ENCODE results near the gene KCNK15.

Gene KCNK15

GRCh38 chr20:44703183-44703925, 42.3 kb upstream of the KCNK15 start:
- Histone ChIP-seq H3K27me3 (ENCODE audit: insufficient read depth, low read length) (no peaks in the 10 kb centered on the region), H4K12ac (ENCODE audit: low read depth, low read length) (no peak overlapping the region), H3K9me3 (ENCODE audit: insufficient read depth, low read depth, low read length) (peaks cover 1% of the 10 kb centered on the region), H3K79me2 (ENCODE audit: control insufficient read depth, insufficient read depth, low read length, poor library complexity) (no peaks in the 10 kb centered on the region), H3K4me1 (ENCODE audit: control insufficient read depth in 1 of 2, insufficient read depth in 2 of 2, low read length in 2 of 2) (no peaks in the 10 kb centered on the region), H3K4me3 (ENCODE audit: low read depth, low read length) (no peak overlapping the region), H4K8ac (ENCODE audit: low read depth, low read length) (no peak overlapping the region), H3K79me1 (ENCODE audit: low read length) (no peaks in the 10 kb centered on the region), H3K14ac (ENCODE audit: low read length) (no peak overlapping the region), H3K4me2 (ENCODE audit: low read length) (no peak overlapping the region), H2AK5ac (ENCODE audit: low read length) (no peak overlapping the region), H2BK120ac (ENCODE audit: insufficient read depth, low read length, poor library complexity) (no peak overlapping the region), H3K18ac (ENCODE audit: low read length) (no peak overlapping the region), H3K23ac (ENCODE audit: low read length) (no peak overlapping the region), H2BK5ac (ENCODE audit: low read depth, low read length, poor library complexity) (no peak overlapping the region), H3K9ac (ENCODE audit: low read length) (no peak overlapping the region), H3K4ac (ENCODE audit: low read depth, low read length) (no peak overlapping the region), H2AFZ (ENCODE audit: insufficient read depth, low read length, poor library complexity) (no peak overlapping the region), H4K91ac (ENCODE audit: low read depth, low read length) (no peak overlapping the region), H2BK12ac (ENCODE audit: low read length) (no peak overlapping the region), H3K27ac (ENCODE audit: low read depth, low read length) (no peak overlapping the region), H3K36me3 (ENCODE audit: control insufficient read depth in 1 of 2, insufficient read depth in 2 of 2, low read length in 2 of 2) (no peaks in the 10 kb centered on the region)
- WGBS (ENCODE audit: extremely low coverage, insufficient coverage, insufficient read length), result no CpG with 5 or more reads among the region's 12 CpGs
- DNase-seq, result no peak

- Histone ChIP-seq H3K9ac (ENCODE audit: low read length) (no peak overlapping the region), H3K9me3 (ENCODE audit: insufficient read depth, low read depth, low read length) (peaks cover 1% of the 10 kb centered on the region), H3K4me3 (ENCODE audit: low read depth, low read length) (no peak overlapping the region), H3K79me2 (ENCODE audit: control insufficient read depth, insufficient read depth, low read length, poor library complexity) (no peaks in the 10 kb centered on the region), H2BK120ac (ENCODE audit: insufficient read depth, low read length, poor library complexity) (no peak overlapping the region), H3K14ac (ENCODE audit: low read length) (no peak overlapping the region), H3K4me2 (ENCODE audit: low read length) (no peak overlapping the region), H3K23ac (ENCODE audit: low read length) (no peak overlapping the region), H3K36me3 (ENCODE audit: control insufficient read depth in 1 of 2, insufficient read depth in 2 of 2, low read length in 2 of 2) (no peaks in the 10 kb centered on the region), H2AK5ac (ENCODE audit: low read length) (no peak overlapping the region), H3K18ac (ENCODE audit: low read length) (no peak overlapping the region), H2BK5ac (ENCODE audit: low read depth, low read length, poor library complexity) (no peak overlapping the region), H4K8ac (ENCODE audit: low read depth, low read length) (no peak overlapping the region), H2AFZ (ENCODE audit: insufficient read depth, low read length, poor library complexity) (no peak overlapping the region), H3K27me3 (ENCODE audit: insufficient read depth, low read length) (no peaks in the 10 kb centered on the region), H2BK12ac (ENCODE audit: low read length) (no peak overlapping the region), H3K4me1 (ENCODE audit: control insufficient read depth in 1 of 2, insufficient read depth in 2 of 2, low read length in 2 of 2) (no peaks in the 10 kb centered on the region), H4K12ac (ENCODE audit: low read depth, low read length) (no peak overlapping the region), H3K4ac (ENCODE audit: low read depth, low read length) (no peak overlapping the region), H3K27ac (ENCODE audit: low read depth, low read length) (no peak overlapping the region), H4K91ac (ENCODE audit: low read depth, low read length) (no peak overlapping the region), H3K79me1 (ENCODE audit: low read length) (no peaks in the 10 kb centered on the region)
- no CpG with 5 or more reads among the region's 9 CpGs for WGBS (ENCODE audit: extremely low coverage, insufficient coverage, insufficient read length)
- no peak for DNase-seq
These were observed 41.6 kb upstream of the KCNK15 start for GRCh38 chr20:44703956-44704488.

GRCh38 chr20:44704551-44704971, 41.1 kb upstream of the KCNK15 start:
- no peak overlapping the region for H3K4me2 ChIP-seq (ENCODE audit: low read length)
- no peak overlapping the region for H3K4ac ChIP-seq (ENCODE audit: low read depth, low read length)
- no peak overlapping the region for H2BK120ac ChIP-seq (ENCODE audit: insufficient read depth, low read length, poor library complexity)
- H3K9me3 ChIP-seq (ENCODE audit: insufficient read depth, low read depth, low read length), result peaks cover 1% of the 10 kb centered on the region
- H3K27me3 ChIP-seq (ENCODE audit: insufficient read depth, low read length), result no peaks in the 10 kb centered on the region
- no peak overlapping the region for H4K12ac ChIP-seq (ENCODE audit: low read depth, low read length)
- no peak overlapping the region for H3K18ac ChIP-seq (ENCODE audit: low read length)
- no peak overlapping the region for H3K27ac ChIP-seq (ENCODE audit: low read depth, low read length)
- no peak for DNase-seq
- H4K91ac ChIP-seq (ENCODE audit: low read depth, low read length), result no peak overlapping the region
- H2BK12ac ChIP-seq (ENCODE audit: low read length), result no peak overlapping the region
- no peaks in the 10 kb centered on the region for H3K79me2 ChIP-seq (ENCODE audit: control insufficient read depth, insufficient read depth, low read length, poor library complexity)
- no peaks in the 10 kb centered on the region for H3K36me3 ChIP-seq (ENCODE audit: control insufficient read depth in 1 of 2, insufficient read depth in 2 of 2, low read length in 2 of 2)
- H2AK5ac ChIP-seq (ENCODE audit: low read length), result no peak overlapping the region
- H3K79me1 ChIP-seq (ENCODE audit: low read length), result no peaks in the 10 kb centered on the region
- H3K14ac ChIP-seq (ENCODE audit: low read length), result no peak overlapping the region
- no peak overlapping the region for H3K9ac ChIP-seq (ENCODE audit: low read length)
- H4K8ac ChIP-seq (ENCODE audit: low read depth, low read length), result no peak overlapping the region
- H3K23ac ChIP-seq (ENCODE audit: low read length), result no peak overlapping the region
- H2BK5ac ChIP-seq (ENCODE audit: low read depth, low read length, poor library complexity), result no peak overlapping the region
- no peaks in the 10 kb centered on the region for H3K4me1 ChIP-seq (ENCODE audit: control insufficient read depth in 1 of 2, insufficient read depth in 2 of 2, low read length in 2 of 2)
- H2AFZ ChIP-seq (ENCODE audit: insufficient read depth, low read length, poor library complexity), result no peak overlapping the region
- H3K4me3 ChIP-seq (ENCODE audit: low read depth, low read length), result no peak overlapping the region
- no CpG with 5 or more reads among the region's 4 CpGs for WGBS (ENCODE audit: extremely low coverage, insufficient coverage, insufficient read length)

- no peak overlapping the region for H3K9ac ChIP-seq (ENCODE audit: low read length)
- no peak overlapping the region for H3K4me3 ChIP-seq (ENCODE audit: low read depth, low read length)
- H3K14ac ChIP-seq (ENCODE audit: low read length), result no peak overlapping the region
- no peak overlapping the region for H2BK120ac ChIP-seq (ENCODE audit: insufficient read depth, low read length, poor library complexity)
- H3K27me3 ChIP-seq (ENCODE audit: insufficient read depth, low read length), result no peaks in the 10 kb centered on the region
- no peak overlapping the region for H2BK12ac ChIP-seq (ENCODE audit: low read length)
- no peak overlapping the region for H3K4me2 ChIP-seq (ENCODE audit: low read length)
- no peak overlapping the region for H3K4ac ChIP-seq (ENCODE audit: low read depth, low read length)
- no peak overlapping the region for H2AK5ac ChIP-seq (ENCODE audit: low read length)
- H2AFZ ChIP-seq (ENCODE audit: insufficient read depth, low read length, poor library complexity), result no peak overlapping the region
- DNase-seq, result no peak
- H3K23ac ChIP-seq (ENCODE audit: low read length), result no peak overlapping the region
- no peaks in the 10 kb centered on the region for H3K4me1 ChIP-seq (ENCODE audit: control insufficient read depth in 1 of 2, insufficient read depth in 2 of 2, low read length in 2 of 2)
- no peak overlapping the region for H4K8ac ChIP-seq (ENCODE audit: low read depth, low read length)
- H3K79me1 ChIP-seq (ENCODE audit: low read length), result no peaks in the 10 kb centered on the region
- no peak overlapping the region for H4K91ac ChIP-seq (ENCODE audit: low read depth, low read length)
- no peak overlapping the region for H3K27ac ChIP-seq (ENCODE audit: low read depth, low read length)
- no peak overlapping the region for H4K12ac ChIP-seq (ENCODE audit: low read depth, low read length)
- H3K9me3 ChIP-seq (ENCODE audit: insufficient read depth, low read depth, low read length), result peaks cover 1% of the 10 kb centered on the region
- no peak overlapping the region for H2BK5ac ChIP-seq (ENCODE audit: low read depth, low read length, poor library complexity)
- no peaks in the 10 kb centered on the region for H3K79me2 ChIP-seq (ENCODE audit: control insufficient read depth, insufficient read depth, low read length, poor library complexity)
- WGBS (ENCODE audit: extremely low coverage, insufficient coverage, insufficient read length), result no CpG with 5 or more reads among the region's 4 CpGs
- no peak overlapping the region for H3K18ac ChIP-seq (ENCODE audit: low read length)
- no peaks in the 10 kb centered on the region for H3K36me3 ChIP-seq (ENCODE audit: control insufficient read depth in 1 of 2, insufficient read depth in 2 of 2, low read length in 2 of 2)
These were observed 40.1 kb upstream of the KCNK15 start for GRCh38 chr20:44705364-44706094.
